GM18511 (cell line): ENCODE results near the gene PTAFR.

Source experiments
- ATAC-seq: cut with Tn5 transposase; IDR thresholded peaks from one replicate; pipeline ENCODE4 v1.9.1; 2021; ENCODE audit warnings: mild to moderate bottlenecking, moderate library complexity; ENCODE audit not compliant: unreplicated experiment

PTAFR gene

DNA sequence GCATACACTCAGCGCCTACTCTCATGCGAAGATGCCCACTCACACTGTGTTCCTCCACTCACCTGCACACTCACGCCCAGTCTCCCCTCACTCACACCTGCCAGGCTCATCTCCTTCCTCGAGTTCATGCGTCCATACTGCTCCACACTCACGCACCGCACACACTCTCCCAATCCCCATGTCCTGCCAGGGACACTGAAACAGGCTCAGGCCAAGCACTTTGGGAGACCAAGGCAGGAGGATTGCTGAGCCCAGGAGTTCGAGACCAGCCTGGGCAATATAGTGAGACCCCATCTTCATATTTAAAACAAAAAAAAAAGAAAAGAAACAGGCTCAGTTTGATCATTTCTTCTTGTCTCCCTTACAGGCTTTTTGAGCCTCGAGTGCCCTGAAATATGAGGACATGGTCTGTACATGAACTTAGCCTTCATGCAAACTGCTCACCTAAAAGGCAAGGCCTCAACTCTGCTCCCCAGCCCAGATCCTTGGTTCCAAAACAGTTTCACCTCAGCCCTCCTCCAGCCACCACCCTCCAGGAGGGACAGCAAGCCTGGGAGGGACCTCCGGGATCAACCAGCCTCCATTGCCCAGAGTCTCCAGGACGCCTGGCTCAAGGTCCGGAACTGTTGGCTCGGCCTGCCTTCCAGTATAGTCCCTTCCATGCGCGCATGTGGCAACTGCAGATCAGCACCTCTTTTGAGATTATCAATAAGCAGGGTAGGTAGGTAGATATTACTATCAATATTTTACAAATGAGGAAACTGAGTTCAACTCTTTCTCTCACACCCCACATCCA, 2.4 kb upstream of the PTAFR start:
- no peak for ATAC-seq

DNA sequence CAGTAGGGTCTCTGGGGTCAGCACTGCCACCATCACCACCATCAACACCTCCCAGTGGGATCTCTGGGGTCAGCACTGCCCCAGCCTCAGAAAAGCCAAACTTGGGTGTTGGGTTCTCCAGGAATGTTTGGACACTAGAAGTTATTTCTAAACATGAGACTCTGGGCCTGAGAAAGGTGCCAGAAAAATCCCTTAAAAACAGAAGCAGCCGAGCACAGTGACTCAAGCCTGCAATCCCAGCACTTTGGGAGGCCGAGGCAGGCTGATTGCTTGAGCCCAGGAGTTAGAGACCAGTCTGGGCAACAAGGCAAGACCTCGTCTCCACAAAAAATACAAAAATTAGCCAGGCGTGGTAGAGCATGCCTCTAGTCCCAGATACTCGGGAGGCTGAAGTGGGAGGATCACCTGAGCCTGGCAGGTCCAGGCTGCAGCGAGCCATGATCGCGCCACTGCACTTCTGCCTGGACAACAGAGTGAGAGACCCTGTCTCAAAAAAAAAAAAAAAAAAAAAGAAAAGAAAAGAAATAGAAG, 470 bp downstream of the PTAFR start:
- no peak for ATAC-seq

- ATAC-seq: no peak
These were observed 2.6 kb downstream of the PTAFR start for GRCh38 chr1:28173980-28174297.

DNA sequence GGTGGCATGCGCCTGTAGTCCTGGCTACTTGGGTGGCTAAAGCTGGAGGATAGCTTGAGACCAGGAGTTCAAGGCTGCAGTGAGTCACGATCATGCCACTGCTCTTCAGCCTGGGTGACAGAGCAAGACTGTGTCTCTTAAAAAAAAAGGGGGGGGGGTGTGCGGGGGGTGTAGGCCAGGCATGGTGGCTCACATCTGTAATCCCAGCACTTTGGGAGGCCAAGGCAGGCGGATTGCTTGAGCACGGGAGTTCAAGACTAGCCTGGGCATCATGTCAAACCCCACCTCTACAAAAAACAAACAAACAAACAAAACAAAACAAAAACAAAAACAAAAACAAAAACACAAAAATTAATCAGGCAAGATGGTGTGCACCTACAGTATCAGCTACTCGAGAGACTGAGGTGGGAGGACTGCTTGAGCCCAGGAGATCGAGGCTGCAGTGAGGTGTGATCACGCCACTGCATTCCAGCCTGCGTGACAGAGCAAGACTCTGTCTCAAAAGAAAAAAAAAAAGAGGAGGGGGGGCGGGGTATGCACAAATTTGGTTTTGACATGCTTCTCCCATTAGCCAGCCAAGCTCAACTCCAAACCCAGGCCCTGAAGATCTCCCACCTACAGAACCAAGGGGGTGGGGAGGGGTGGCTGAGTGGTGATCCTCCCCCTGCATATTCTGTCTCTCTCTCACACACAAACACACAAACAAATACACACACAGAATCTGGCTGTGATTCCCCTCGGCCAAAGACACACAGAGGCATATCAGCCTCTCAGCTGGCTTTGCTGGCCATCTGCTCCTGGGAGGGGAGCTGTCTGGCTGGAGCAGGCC, 3.1 kb downstream of the PTAFR start:
- ATAC-seq: no peak

DNA sequence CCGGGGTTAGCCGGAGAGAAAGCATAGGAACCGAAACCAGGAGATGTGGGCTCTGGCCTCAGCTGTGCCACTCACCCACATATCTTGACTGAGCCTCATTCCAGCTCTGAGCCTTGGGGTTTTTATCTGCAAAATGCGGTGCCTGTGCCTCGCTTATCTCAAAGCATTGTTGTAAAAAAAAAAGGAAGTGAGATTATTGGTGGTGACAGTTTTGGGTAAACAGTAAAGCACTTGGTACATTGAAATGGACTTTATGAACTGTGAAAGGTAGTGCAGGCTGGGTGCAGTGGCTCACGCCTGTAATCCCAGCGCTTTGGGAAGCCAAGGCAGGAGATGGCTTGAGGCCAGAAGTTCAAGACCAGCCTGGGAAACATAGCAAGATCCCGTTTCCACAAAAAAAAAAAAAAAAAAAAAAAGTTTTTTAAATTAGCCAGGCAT, 3.8 kb downstream of the PTAFR start:
- ATAC-seq: peak; percentile 79

- ATAC-seq: no peak
These were observed 5.2 kb downstream of the PTAFR start for GRCh38 chr1:28171246-28171645.

DNA sequence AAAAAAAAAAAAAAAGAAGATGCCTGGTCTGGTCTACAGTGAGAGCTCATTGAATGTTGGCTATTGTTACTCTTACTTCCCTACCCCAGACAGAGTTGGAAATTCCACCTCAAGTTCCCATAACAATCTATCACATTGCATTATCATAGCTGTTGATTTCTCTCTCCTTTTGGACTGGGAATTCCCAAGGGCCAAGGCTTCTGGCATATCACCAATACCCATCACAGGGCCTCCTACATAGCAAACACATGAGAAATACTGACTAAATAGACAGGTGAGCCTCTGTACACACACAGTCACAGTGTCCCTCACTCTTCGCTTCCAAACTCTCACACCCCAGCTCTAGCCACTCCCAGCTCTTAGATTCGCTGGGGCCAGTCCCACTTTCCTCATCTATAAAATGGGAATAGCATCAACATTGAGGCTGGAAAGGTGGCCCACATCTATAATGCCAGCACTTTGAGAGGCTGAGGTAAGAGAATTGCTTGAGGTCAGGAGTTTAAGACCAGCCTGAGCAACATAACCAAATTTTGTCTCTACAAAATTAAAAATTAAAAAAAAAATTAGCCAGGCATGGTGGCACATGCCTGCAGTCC, 6.4 kb downstream of the PTAFR start:
- ATAC-seq: no peak

DNA sequence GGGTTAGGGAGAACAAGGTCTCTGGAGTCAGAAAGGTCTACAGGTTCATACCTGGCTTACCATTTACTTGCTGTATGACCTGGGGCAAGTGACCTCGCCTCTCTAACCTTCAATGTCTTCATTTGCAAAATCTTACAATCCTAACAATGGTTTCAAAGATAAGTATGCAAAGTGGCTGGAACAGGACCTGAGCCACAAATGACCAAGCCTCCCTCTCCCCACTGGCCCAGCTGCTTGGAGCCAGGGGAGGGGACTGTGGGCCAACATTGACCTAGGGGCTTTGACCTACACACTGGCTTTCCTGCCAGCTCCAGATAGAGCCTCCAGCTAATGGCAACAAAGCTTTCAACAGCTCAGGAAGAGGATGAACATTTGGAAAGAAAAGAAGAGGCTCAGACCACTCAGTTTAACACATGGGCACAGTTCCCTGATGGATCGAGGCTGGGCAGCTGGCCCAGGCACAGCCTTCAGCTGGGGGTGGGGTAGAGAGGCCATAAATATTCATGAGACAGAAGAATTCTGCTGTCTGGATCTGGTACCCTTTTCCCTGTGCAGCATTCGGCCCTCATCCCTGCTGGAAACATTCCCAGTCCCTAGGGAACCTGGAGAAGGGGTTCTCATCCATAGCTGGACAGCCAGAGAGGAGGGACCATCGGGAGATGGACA, 12.9 kb downstream of the PTAFR start:
- ATAC-seq: no peak

DNA sequence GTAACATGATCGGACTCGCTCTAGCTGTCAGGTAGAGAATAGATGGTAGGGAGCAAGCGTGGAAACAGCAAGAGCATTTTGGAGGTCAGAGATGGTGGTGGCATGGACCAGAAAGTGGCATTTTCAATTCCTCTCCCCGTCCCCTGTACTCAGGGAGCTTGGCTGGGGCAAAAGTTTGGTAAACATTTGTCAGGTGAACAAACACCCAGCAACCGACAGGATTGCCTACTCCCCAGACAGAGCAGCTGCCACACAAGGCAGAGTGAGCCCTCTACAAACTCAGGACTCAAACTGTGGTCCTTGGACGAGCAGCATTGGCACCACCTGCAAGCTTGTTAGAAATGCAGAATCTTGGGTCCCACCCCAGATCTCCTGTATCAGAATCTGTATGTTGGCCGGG, 14.3 kb downstream of the PTAFR start:
- ATAC-seq: no peak

GRCh38 chr1:28161751-28162150, 14.7 kb downstream of the PTAFR start:
- ATAC-seq: no peak

GRCh38 chr1:28160782-28161266, 15.7 kb downstream of the PTAFR start:
- no peak for ATAC-seq

- ATAC-seq: no peak
These were observed 16.8 kb downstream of the PTAFR start for GRCh38 chr1:28159680-28160079.

- no peak for ATAC-seq
These were observed 17.2 kb downstream of the PTAFR start for GRCh38 chr1:28159243-28159642.

DNA sequence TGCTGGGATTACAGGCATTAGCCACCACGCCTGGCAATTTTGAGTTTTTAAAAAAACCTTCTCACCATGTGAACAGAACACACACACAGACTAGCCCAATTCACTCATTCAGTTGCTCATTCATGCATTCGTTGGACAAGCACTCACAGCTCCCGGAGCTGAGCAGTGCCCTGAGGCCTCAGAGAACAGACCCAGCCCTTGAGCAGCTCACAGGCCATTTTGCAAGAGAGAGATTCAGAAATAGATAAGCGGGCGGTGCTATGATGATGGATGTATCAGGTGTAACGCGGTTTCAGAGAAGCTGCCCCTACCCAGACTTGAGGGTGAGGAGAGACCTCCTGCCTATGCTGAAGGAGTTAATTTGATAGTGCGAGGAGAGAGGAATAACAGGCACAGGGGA, 18.6 kb downstream of the PTAFR start:
- ATAC-seq: no peak

DNA sequence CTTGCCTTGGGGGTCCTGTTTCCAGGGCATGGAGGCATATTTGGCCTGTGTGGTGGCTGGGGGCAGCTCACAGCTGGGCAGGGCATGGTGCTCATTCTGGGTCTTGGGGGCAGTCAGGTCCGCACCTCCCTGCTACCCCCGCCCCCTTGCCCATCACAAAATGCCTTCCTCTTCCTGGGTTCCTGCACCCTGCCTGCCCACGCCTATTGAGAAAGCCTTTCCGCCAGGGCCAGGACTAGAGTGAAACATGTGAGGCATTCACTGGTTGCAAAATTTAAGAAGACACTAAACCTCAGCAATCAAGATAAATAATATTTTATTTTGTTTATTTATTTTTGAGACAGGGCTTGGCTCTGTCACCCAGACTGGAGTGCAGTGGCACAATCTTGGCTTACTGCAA, 19.7 kb downstream of the PTAFR start:
- no peak for ATAC-seq

DNA sequence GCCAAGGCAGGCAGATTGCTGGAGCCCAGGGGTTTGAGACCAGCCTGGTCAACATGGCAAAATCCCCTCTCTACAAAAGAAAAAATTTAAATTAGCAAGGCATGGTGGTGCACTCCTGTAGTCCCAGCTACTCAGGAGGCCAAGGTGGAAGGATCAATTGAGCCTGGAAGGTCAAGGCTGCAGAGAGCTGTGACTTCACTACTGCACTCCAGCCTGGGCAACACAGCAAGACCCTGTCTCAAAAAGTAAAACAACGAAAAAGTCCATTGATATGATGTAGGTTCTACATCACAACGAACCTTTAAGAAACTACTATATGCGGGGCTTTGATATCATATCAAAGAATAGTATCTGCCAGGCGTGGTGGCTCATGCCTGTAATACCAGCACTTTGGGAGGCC, 20.9 kb downstream of the PTAFR start:
- no peak for ATAC-seq

DNA sequence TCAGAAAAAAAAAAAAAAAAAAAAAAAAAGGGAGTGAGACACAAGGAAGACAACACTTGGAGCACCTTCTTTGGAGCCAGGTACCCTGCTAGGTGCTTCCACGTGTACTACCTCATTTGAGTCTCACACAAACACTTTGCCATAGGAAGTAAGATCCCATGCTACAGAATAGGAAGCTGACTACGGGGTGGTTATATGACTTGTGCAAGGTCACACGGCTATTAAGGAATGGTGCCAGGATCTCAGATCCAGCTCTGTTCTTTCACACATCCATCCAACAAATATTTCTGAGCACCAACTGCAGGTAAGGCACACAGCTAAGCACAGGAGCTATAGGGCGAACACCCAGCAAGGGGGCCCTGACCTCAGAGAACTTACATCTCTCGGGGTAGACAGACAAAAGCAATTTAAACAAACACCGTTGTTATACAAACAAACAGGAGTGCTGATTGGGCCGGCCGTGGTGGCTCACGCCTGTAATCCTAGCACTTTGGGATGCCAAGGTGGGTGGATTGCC, 22.4 kb downstream of the PTAFR start:
- no peak for ATAC-seq

DNA sequence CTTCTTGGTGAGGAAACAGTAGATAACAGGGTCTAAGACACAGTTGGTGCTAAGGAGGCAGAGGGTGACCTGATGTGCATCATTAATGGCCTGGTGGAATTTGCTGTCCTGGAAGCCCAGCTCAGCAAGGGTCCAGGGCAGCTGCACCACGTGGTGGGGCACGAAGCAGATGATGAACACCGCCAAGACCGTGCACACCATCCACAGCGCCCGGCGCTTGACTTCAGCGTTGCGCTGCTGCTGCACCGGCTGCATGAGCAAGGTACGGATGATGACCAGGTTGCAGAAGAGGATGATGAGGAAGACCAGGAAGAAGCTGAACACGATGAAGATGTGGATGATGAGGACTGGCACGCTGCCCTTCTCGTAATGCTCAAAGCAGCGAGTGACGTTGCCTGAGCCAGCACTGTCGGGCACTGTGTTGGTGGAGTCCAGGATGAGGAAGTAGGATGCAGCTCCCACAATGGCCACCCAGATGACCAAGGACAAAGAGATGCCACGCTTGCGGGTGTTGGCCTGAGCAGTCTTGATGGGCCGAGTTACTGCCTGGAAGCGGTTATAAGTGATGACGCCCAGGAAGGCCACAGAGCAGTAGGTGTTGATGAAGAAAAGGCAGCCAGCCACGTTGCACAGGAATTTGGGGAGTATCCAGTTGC, 26.2 kb downstream of the PTAFR start:
- no peak for ATAC-seq

DNA sequence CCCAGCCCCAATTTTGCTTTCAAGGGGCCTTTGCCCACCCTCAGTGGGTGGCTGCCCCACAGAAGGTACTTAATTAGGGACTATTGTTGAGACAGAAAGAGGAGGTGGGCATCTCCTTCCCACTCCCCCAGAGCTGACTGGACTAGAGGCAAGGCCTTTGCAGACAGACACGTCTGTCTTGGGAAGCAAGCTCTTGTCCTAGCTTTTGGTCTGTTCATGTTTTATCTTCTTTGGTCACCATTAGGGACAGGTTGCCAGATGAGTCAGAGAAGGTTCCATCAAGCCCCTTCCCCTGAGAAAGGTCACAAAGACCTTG, 27.7 kb downstream of the PTAFR start:
- no peak for ATAC-seq

DNA sequence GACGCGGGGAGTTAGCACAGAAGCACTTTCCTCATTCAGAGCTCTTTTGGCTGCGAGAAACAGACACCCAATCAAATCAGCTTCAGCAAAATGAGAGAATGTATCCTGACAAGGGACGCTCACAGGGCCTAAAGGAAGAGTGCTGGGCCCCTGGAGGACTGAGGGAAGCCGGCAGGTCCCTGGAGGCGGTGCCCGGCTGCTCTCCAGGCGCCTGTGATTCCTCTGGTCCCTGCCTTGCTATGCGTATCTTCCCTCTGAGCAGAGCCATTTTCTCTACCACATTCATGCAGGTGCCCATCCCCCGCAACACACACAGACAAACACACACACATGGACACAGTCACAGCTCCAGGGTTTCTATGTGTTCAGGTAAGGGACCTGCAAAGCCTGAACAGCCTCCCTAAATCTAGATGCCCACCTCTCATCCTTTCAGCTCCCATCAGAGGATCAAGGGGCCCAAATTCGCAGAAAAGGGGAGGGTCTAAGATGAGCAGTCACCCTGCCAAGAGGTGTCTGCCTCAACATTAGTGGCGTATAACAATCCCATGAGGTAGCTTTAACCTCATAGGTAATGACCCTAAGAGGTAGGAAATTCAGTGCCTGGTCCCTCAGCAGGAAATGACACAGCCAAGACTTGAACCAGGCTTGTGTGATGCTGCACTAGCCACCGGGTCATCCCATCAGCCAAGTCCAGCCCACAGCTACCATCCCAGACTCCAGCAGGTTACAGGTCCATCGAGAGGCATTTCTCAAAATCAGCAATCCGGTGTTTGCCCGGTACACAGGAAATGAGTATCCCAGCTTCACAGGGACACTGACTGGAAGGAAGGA, 29.0 kb downstream of the PTAFR start:
- peak; percentile 18 for ATAC-seq
